ENCODE measurements around the gene FNDC11.

The FNDC11 gene

GRCh38 chr20:63540417-63541186 lies 13.4 kb upstream of the FNDC11 start:
- no peaks in the 10 kb centered on the region for H3K27me3 ChIP-seq (replicated peaks)
- H3K27ac ChIP-seq = no peak overlapping the region
- DNase-seq = no peak
- in situ Hi-C loops (cut with HindIII; ENCODE audit: low pct_ligation_motif_present, low sequenced_read_pairs) = no loop called here
- TF ChIP-seq, protein P1, sequence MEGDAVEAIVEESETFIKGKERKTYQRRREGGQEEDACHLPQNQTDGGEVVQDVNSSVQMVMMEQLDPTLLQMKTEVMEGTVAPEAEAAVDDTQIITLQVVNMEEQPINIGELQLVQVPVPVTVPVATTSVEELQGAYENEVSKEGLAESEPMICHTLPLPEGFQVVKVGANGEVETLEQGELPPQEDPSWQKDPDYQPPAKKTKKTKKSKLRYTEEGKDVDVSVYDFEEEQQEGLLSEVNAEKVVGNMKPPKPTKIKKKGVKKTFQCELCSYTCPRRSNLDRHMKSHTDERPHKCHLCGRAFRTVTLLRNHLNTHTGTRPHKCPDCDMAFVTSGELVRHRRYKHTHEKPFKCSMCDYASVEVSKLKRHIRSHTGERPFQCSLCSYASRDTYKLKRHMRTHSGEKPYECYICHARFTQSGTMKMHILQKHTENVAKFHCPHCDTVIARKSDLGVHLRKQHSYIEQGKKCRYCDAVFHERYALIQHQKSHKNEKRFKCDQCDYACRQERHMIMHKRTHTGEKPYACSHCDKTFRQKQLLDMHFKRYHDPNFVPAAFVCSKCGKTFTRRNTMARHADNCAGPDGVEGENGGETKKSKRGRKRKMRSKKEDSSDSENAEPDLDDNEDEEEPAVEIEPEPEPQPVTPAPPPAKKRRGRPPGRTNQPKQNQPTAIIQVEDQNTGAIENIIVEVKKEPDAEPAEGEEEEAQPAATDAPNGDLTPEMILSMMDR (IDR thresholded peaks at IDR 0.05; ENCODE audit: low read depth, low read length, missing control alignments) = no peak
- H3K4me3 ChIP-seq (ENCODE audit: low read depth, low read length) = no peak overlapping the region
- H3K36me3 ChIP-seq (replicated peaks) = no peaks in the 10 kb centered on the region

- TF ChIP-seq, protein P1 (IDR thresholded peaks at IDR 0.05; ENCODE audit: low read depth, low read length, missing control alignments) = no peak
- H3K4me3 ChIP-seq (ENCODE audit: low read depth, low read length) = no peak overlapping the region
- H3K27me3 ChIP-seq (replicated peaks) = no peaks in the 10 kb centered on the region
- no peak overlapping the region for H3K27ac ChIP-seq
- DNase-seq = no peak
- in situ Hi-C loops (cut with HindIII; ENCODE audit: low pct_ligation_motif_present, low sequenced_read_pairs) = no loop called here
- H3K36me3 ChIP-seq (replicated peaks) = no peaks in the 10 kb centered on the region
Measured at GRCh38 chr20:63541371-63541770, 12.6 kb upstream of the FNDC11 start.

DNA sequence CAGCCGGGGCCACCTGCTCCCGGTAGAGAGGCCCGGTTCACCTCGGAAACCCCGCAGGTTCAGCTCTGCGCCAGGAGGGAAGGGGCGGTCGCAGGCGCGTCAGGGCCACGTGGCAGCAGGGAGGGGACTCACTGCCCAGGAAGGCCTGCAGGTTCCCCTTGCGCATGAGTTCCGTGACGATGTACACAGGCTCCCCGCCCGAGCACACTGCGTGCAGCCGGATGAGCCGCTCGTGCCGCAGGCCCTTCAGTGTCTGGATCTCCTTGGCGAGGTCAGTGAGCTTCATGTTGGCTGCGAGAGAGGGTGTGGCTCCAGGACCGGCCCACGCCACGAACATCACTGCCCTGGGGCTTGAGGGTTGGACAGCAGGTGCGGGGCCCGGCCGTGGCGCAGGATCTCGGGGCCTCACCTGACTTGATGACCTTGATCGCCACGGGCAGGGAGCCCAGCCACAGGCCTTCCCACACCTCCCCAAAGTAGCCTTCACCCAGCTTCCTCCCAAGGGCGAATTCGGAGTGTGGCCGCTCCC lies 11.9 kb upstream of the FNDC11 start:
- no peak overlapping the region for H3K27ac ChIP-seq
- no peaks in the 10 kb centered on the region for H3K36me3 ChIP-seq (replicated peaks)
- H3K4me3 ChIP-seq (ENCODE audit: low read depth, low read length) = no peak overlapping the region
- TF ChIP-seq, protein P1 (IDR thresholded peaks at IDR 0.05; ENCODE audit: low read depth, low read length, missing control alignments) = no peak
- DNase-seq = no peak
- H3K27me3 ChIP-seq (replicated peaks) = peaks cover 3% of the 10 kb centered on the region
- in situ Hi-C loops (cut with HindIII; ENCODE audit: low pct_ligation_motif_present, low sequenced_read_pairs) = no loop called here

DNA sequence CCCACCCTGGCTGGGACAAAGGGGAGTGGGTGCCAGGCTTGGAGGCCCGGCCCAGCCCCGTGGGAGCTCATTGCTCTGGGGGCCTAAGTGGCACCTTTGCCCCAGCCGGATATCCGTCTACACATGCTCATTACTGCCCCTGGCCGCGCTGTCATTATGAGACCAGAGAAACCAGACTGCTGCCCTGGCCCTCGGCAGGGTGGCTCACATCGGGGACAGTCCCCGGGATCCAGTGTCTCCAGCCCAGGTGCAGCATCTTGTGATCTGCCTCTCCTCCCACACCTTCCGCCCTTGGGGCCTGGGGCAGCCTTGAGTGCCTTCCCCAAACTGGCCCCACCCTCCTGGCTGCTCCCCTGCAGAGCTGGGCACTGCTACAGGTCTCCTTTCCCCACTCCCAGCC lies 11.3 kb upstream of the FNDC11 start:
- H3K4me3 ChIP-seq (ENCODE audit: low read depth, low read length) = no peak overlapping the region
- in situ Hi-C loops (cut with HindIII; ENCODE audit: low pct_ligation_motif_present, low sequenced_read_pairs) = no loop called here
- no peak overlapping the region for H3K27ac ChIP-seq
- DNase-seq = no peak
- no peaks in the 10 kb centered on the region for H3K36me3 ChIP-seq (replicated peaks)
- H3K27me3 ChIP-seq (replicated peaks) = peaks cover 7% of the 10 kb centered on the region
- TF ChIP-seq, protein P1 (IDR thresholded peaks at IDR 0.05; ENCODE audit: low read depth, low read length, missing control alignments) = no peak

DNA sequence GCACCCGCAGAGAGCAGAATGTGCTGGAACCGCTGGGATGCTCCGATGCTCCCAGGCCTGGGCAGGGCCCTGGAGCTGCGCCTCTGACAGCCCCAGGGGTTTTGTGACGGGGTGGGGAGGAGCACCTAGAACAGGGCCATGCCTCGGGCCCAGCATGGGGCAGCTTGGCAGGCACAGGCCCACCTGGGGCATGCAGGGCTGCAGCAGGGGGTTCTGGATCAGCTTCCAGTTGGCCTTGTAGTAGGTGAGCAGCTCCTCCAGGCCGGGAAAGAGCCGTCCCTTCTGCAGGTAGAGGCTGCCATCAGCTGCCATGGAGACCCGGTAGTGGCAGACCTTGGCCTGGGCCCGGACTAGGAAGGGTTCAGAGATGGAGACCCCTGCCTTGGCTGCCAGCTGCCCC lies 10.8 kb upstream of the FNDC11 start:
- no peak for DNase-seq
- TF ChIP-seq, protein P1 (IDR thresholded peaks at IDR 0.05; ENCODE audit: low read depth, low read length, missing control alignments) = no peak
- in situ Hi-C loops (cut with HindIII; ENCODE audit: low pct_ligation_motif_present, low sequenced_read_pairs) = no loop called here
- no peak overlapping the region for H3K4me3 ChIP-seq (ENCODE audit: low read depth, low read length)
- no peak overlapping the region for H3K27ac ChIP-seq
- peaks cover 10% of the 10 kb centered on the region for H3K27me3 ChIP-seq (replicated peaks)
- H3K36me3 ChIP-seq (replicated peaks) = no peaks in the 10 kb centered on the region

Data from brain microvascular endothelial cell (primary cell).